Fibroblast of villous mesenchyme (primary cell): ENCODE measurements around the gene KARS1. TPM values are rescaled to one million over a fixed set of nuclear protein-coding genes. Genes with fewer than 3 reads are reported as not detected.

Experiments used
- DNase-seq: peaks from one replicate; pipeline ENCODE4 v3.0.0-alpha.2; 2010; ENCODE audit warnings: low read depth
- H3K4me3 ChIP-seq: 2 replicates; pipeline ENCODE4 v1.5.1; 2011; ENCODE audit warnings: low read depth, mild to moderate bottlenecking, low read length
- total RNA-seq: library from RNA; depleted of rRNA; stranded (reverse); fragments of >200 nt; gene quantifications from 2 replicates; pipeline ENCODE4 v1.2.3, GENCODE V29; 2012
- TF ChIP-seq, protein P1 (sequence below): IDR thresholded peaks from 2 replicates; pipeline ENCODE4 v1.5.1; 2012; ENCODE audit warnings: low read depth, mild to moderate bottlenecking, low read length; ENCODE audit not compliant: insufficient read depth

The KARS1 gene
- 139 and 157 TPM in 2 replicates for total RNA-seq

DNA sequence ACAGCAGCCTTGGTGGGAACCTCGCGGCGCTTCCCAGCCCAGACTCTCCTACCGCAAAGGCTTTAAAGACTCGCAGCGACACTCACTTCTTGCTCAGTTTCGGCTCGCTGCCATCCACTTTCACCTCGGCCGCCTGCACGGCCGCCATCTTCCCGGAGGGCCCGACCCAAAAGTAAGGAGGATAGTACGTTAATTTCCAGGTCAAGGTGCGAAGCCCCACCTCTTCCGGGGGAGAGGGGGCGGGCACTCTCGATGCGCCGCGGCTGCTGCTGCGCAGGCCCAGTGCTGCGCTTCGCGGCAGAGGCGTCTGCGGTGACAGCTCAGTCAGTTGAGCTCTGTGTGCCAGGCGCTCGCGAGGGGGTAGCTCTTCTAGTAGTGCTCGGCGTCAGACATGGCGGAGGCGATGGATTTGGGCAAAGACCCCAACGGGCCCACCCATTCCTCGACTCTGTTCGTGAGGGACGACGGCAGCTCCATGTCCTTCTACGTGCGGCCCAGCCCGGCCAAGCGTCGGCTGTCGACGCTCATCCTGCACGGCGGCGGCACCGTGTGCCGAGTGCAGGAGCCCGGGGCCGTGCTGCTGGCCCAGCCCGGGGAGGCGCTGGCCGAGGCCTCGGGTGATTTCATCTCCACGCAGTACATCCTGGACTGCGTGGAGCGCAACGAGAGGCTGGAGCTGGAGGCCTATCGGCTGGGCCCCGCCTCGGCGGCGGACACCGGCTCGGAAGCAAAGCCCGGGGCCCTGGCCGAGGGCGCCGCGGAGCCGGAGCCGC, at the start of gene KARS1, which contains the start of gene TERF2IP:
Gene KARS1 (minus strand): TSS at position 174 of the 773 bp plus-strand sequence. CDS start 26 bp downstream, at position 148.
Gene TERF2IP (plus strand): TSS at position 282 of the 773 bp plus-strand sequence. CDS start 110 bp downstream, at position 392.
- peak; percentile 92 for DNase-seq
- peak within 1 kb of the TSS; percentile 98 for H3K4me3 ChIP-seq
- TF ChIP-seq, protein P1, sequence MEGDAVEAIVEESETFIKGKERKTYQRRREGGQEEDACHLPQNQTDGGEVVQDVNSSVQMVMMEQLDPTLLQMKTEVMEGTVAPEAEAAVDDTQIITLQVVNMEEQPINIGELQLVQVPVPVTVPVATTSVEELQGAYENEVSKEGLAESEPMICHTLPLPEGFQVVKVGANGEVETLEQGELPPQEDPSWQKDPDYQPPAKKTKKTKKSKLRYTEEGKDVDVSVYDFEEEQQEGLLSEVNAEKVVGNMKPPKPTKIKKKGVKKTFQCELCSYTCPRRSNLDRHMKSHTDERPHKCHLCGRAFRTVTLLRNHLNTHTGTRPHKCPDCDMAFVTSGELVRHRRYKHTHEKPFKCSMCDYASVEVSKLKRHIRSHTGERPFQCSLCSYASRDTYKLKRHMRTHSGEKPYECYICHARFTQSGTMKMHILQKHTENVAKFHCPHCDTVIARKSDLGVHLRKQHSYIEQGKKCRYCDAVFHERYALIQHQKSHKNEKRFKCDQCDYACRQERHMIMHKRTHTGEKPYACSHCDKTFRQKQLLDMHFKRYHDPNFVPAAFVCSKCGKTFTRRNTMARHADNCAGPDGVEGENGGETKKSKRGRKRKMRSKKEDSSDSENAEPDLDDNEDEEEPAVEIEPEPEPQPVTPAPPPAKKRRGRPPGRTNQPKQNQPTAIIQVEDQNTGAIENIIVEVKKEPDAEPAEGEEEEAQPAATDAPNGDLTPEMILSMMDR: no peak

DNA sequence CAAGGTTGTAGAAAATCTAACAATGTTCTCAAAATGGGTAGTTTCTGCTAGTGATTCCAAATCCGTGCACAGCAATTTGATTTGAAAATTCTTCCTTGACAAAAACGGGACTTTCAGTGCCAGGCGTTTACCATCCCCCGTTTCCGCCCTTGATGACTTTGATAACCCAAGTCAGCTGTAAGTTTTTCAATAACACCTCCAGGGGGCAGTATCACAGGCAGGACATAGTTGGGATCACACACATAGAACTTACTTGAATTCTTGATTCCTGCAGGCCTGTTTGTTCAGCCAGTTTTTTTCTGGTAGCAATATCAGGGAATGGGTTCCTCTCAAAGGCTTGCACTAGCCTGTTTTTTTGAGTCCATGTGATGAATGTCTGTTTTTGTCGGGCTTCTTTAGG, 48.2 kb upstream of the KARS1 start:
- TF ChIP-seq, protein P1: no peak
- H3K4me3 ChIP-seq: no peak overlapping the region
- no peak for DNase-seq

DNA sequence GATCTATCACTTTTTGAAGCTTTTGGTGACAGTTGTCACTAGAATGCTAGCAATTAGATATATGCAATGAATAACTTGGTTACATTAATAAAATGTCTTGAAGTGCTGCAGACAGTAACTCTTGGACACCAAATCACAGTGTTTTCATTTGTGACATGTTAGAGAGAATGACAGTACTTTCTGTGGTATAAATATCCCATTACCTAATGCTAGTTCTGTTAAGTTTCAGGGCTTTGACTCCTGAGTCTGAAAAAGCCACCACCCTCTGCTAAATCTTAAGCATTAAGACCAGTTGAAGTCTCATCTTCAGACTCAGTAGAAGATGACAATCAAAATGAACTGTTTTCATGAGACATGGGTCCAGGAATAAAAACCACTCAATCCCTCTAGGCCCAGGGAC, 39.9 kb upstream of the KARS1 start:
- no peak for DNase-seq
- no peak overlapping the region for H3K4me3 ChIP-seq
- TF ChIP-seq, protein P1: no peak

GRCh38 chr16:75682308-75682707, 34.8 kb upstream of the KARS1 start:
- H3K4me3 ChIP-seq: no peak overlapping the region
- DNase-seq: no peak
- TF ChIP-seq, protein P1: no peak

DNA sequence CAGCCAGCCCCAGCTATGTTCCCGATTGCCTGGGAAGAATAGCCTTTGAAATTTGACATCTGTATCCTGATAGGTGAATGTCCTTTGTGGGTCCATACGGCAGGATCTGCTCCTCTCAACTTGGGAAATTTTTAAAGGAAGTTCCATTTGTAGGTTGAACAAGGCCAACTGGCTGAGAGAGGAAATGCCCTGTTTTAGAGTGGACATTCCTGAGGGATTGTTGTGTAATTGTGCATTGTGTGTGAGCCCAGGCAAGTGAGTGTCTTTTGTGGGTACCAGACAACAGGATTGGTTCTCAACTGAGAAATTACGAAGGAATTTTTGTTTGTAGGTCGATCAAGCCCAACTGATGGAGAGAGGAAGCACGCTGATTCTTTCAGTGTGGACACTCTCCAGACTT, 31.9 kb upstream of the KARS1 start:
- no peak for DNase-seq

GRCh38 chr16:75676909-75677308, 29.4 kb upstream of the KARS1 start, which contains the start of gene CPHXL2:
Gene CPHXL2, minus strand, starts transcription at chr16:75677009. Its CDS starts 10 bp downstream, at chr16:75676999.
- DNase-seq: no peak
- TF ChIP-seq, protein P1: no peak

More for the DNA sequence above, 31.9 kb upstream of the KARS1 start:
- H3K4me3 ChIP-seq: no peak overlapping the region
- TF ChIP-seq, protein P1: no peak

More at GRCh38 chr16:75676909-75677308, 29.4 kb upstream of the KARS1 start, which contains the start of gene CPHXL2:
- no peak within 1 kb of the TSS for H3K4me3 ChIP-seq
